ENCODE measurements around the gene POMC. TPM values are rescaled to one million over a fixed set of nuclear protein-coding genes. Genes with fewer than 3 reads are reported as not detected.
"Not testable (repeated sequence)": the region's sequence is repeated elsewhere in the genome, so short reads cannot be mapped to it uniquely, and the experiment has no call there.

Gene POMC
- total RNA-seq, 1 donor from 2014 or later: 5.4 TPM

DNA sequence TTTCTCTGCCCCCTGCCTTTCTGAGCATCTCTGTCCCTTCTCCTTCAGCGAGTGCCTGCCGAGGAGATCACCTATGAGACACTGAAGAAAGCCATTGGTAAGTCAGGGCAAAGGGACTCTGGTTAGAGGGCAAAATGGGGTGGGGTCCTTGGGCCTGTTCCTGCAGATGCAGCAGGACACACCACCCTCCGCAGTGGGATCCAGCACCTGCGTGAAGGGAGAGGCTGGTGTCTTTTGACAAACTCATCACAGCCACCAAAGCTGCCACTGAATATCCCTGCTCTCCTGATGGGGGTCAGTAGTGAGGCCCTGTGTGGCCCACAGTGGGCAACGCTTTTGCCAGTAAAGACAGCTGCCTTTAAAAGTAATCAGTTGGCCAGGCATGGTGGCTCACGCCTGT, 18.7 kb downstream of the POMC start:
- DNase-seq (ENCODE audit: low spot score, unreplicated experiment): no peak
- Mint-ChIP-seq H3K36me3 (ENCODE audit: insufficient read depth) (peaks cover 8% of the 10 kb centered on the region), H3K27ac (no peak overlapping the region), H3K27me3 (no peaks in the 10 kb centered on the region), H3K4me3 (ENCODE audit: low read depth) (no peak overlapping the region), H3K4me1 (ENCODE audit: low read depth) (no peaks in the 10 kb centered on the region), H3K9me3 (ENCODE audit: low read depth) (no peaks in the 10 kb centered on the region)
- TF ChIP-seq, protein P1, sequence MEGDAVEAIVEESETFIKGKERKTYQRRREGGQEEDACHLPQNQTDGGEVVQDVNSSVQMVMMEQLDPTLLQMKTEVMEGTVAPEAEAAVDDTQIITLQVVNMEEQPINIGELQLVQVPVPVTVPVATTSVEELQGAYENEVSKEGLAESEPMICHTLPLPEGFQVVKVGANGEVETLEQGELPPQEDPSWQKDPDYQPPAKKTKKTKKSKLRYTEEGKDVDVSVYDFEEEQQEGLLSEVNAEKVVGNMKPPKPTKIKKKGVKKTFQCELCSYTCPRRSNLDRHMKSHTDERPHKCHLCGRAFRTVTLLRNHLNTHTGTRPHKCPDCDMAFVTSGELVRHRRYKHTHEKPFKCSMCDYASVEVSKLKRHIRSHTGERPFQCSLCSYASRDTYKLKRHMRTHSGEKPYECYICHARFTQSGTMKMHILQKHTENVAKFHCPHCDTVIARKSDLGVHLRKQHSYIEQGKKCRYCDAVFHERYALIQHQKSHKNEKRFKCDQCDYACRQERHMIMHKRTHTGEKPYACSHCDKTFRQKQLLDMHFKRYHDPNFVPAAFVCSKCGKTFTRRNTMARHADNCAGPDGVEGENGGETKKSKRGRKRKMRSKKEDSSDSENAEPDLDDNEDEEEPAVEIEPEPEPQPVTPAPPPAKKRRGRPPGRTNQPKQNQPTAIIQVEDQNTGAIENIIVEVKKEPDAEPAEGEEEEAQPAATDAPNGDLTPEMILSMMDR (IDR thresholded peaks at IDR 0.05; ENCODE audit: unreplicated experiment): no peak

- no peak overlapping the region for H3K4me3 Mint-ChIP-seq (ENCODE audit: low read depth)
- H3K9me3 Mint-ChIP-seq (ENCODE audit: low read depth): no peaks in the 10 kb centered on the region
- no peak overlapping the region for H3K27ac Mint-ChIP-seq
- H3K4me1 Mint-ChIP-seq (ENCODE audit: low read depth): no peaks in the 10 kb centered on the region
- peaks cover 9% of the 10 kb centered on the region for H3K36me3 Mint-ChIP-seq (ENCODE audit: insufficient read depth)
- TF ChIP-seq, protein P1 (IDR thresholded peaks at IDR 0.05; ENCODE audit: unreplicated experiment): no peak
- no peaks in the 10 kb centered on the region for H3K27me3 Mint-ChIP-seq
- DNase-seq (ENCODE audit: low spot score, unreplicated experiment): no peak
Observed at GRCh38 chr2:25146896-25147295, 21.5 kb downstream of the POMC start.

GRCh38 chr2:25145803-25146202, 22.6 kb downstream of the POMC start:
- TF ChIP-seq, protein P1 (IDR thresholded peaks at IDR 0.05; ENCODE audit: unreplicated experiment): no peak
- no peak for DNase-seq (ENCODE audit: low spot score, unreplicated experiment)
- Mint-ChIP-seq H3K27ac (no peak overlapping the region), H3K9me3 (ENCODE audit: low read depth) (no peaks in the 10 kb centered on the region), H3K4me1 (ENCODE audit: low read depth) (no peaks in the 10 kb centered on the region), H3K4me3 (ENCODE audit: low read depth) (no peak overlapping the region), H3K36me3 (ENCODE audit: insufficient read depth) (peaks cover 9% of the 10 kb centered on the region), H3K27me3 (no peaks in the 10 kb centered on the region)

GRCh38 chr2:25141120-25141519, 27.3 kb downstream of the POMC start:
- H3K27me3 Mint-ChIP-seq: no peaks in the 10 kb centered on the region
- no peak overlapping the region for H3K27ac Mint-ChIP-seq
- H3K4me3 Mint-ChIP-seq (ENCODE audit: low read depth): no peak overlapping the region
- no peaks in the 10 kb centered on the region for H3K9me3 Mint-ChIP-seq (ENCODE audit: low read depth)
- TF ChIP-seq, protein P1 (IDR thresholded peaks at IDR 0.05; ENCODE audit: unreplicated experiment): no peak
- peaks cover 14% of the 10 kb centered on the region for H3K36me3 Mint-ChIP-seq (ENCODE audit: insufficient read depth)
- DNase-seq (ENCODE audit: low spot score, unreplicated experiment): no peak
- no peaks in the 10 kb centered on the region for H3K4me1 Mint-ChIP-seq (ENCODE audit: low read depth)

DNA sequence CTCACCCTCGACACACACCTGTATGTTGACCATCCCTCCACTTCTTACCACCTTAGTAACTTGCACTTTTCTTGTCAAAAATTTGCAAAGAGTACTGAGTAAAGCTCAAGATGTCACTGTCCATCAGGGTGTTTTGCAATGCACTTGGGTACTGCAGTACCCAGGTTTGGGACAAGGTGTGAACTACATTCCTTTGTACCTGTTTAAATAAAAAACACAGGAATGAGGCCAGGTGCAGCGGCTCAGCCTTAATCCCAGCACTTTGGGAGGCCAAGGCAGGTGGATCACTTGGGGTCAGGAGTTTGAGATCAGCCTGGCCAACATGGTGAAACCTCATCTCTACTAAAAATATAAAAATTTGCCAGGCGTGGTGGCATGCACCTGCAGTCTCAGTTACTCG, 27.8 kb downstream of the POMC start:
- H3K4me3 Mint-ChIP-seq (ENCODE audit: low read depth): not testable (repeated sequence)

DNA sequence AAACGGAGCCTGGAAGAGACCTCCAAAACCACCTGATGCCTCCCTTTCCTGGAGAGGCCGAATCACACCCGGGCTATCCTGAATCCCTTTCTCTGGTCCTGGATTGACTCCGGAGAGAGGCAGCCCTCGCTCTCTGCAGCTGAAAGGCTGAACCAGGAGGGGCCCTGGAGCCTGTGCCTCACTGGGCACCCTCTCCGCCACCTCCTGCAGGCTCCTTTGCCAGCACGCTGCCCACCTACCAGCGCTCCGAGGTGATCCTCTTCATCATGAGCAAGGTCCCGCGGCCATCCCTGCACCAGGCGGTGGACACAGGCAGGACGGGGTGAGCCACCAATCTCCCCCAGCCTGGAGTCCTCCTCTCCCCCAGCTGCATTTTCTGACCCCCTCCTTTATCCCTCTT, 35.7 kb downstream of the POMC start:
- Mint-ChIP-seq H3K27me3 (peaks cover 19% of the 10 kb centered on the region), H3K4me1 (ENCODE audit: low read depth) (peaks cover 10% of the 10 kb centered on the region), H3K9me3 (ENCODE audit: low read depth) (no peaks in the 10 kb centered on the region), H3K4me3 (ENCODE audit: low read depth) (no peak overlapping the region), H3K27ac (peak overlapping the region; percentile 3), H3K36me3 (ENCODE audit: insufficient read depth) (peaks cover 14% of the 10 kb centered on the region)
- no peak for DNase-seq (ENCODE audit: low spot score, unreplicated experiment)
- TF ChIP-seq, protein P1 (IDR thresholded peaks at IDR 0.05; ENCODE audit: unreplicated experiment): no peak

More for the DNA sequence above, 27.8 kb downstream of the POMC start:
- H3K27ac Mint-ChIP-seq; H3K27me3 Mint-ChIP-seq; DNase-seq (ENCODE audit: low spot score, unreplicated experiment); H3K4me1 Mint-ChIP-seq (ENCODE audit: low read depth); H3K9me3 Mint-ChIP-seq (ENCODE audit: low read depth): not testable (repeated sequence)
- peaks cover 17% of the 10 kb centered on the region for H3K36me3 Mint-ChIP-seq (ENCODE audit: insufficient read depth)
